Peyer's patch (tissue), 4 donors: ENCODE data around the gene DNAJC21. TPM values are rescaled to one million over a fixed set of nuclear protein-coding genes. Genes with fewer than 3 reads are reported as not detected.
A peak's percentile ranks its signal among the peaks of the same experiment; 100 is the strongest.

Experiments
- DNase-seq, 3 donors: peaks; one replicate each; pipeline ENCODE4 v3.0.0-alpha.2; 2017 to 2019
- H3K27ac ChIP-seq, 4 donors: fragments of 200-600 bp; sonication (generic); one replicate each; pipeline ENCODE4 v1.5.1; 2016 to 2019
- H3K27me3 ChIP-seq, 2 donors: fragments of 200-600 bp; sonication (generic); one replicate each; pipeline ENCODE4 v1.5.1; 2019
- H3K36me3 ChIP-seq, 3 donors: fragments of 200-600 bp; sonication (generic); one replicate each; pipeline ENCODE4 v1.5.1; 2016 to 2019
- H3K4me1 ChIP-seq, 4 donors: fragments of 200-600 bp; sonication (generic); one replicate each; pipeline ENCODE4 v1.5.1; 2016 to 2019
- H3K4me3 ChIP-seq, 4 donors: fragments of 200-600 bp; sonication (generic); 1 replicate in 3 of 4; 2 replicates in 1 of 4; pipeline ENCODE4 v1.5.1; 2016 to 2019; ENCODE audit warnings: mild to moderate bottlenecking in 1 of 4
- H3K9me3 ChIP-seq, 4 donors: fragments of 200-600 bp; sonication (generic); one replicate each; pipeline ENCODE4 v1.5.1; 2016 to 2019; ENCODE audit warnings: mild to moderate bottlenecking in 1 of 4
- POLR2A ChIP-seq, 2 donors: fragments of 450-650 bp; IDR thresholded peaks; one replicate each; pipeline ENCODE4 v1.5.1; 2017; ENCODE audit warnings: antibody characterized with exemption in 2 of 2, mild to moderate bottlenecking in 2 of 2, moderate library complexity in 2 of 2
- total RNA-seq, 4 donors: library from RNA; depleted of rRNA; stranded (reverse); fragments of >200 nt; gene quantifications; one replicate each; pipeline ENCODE4 v1.1.0, GENCODE V29; 2016
- TF ChIP-seq, protein P1 (sequence below), 6 experiments: fragments of 450-650 bp in 4 of 6; fragments of 200-600 bp in 2 of 6; sonication (generic) in 1 of 6; IDR thresholded peaks; one replicate each; pipeline ENCODE4 v1.5.1; 2017 to 2019; ENCODE audit warnings: antibody characterized with exemption in 6 of 6, mild to moderate bottlenecking in 3 of 6, moderate library complexity in 1 of 6

The DNAJC21 gene
- total RNA-seq, 4 donors from 2014 or later, result 17.5 to 64.4 (median 32.2) TPM

DNA sequence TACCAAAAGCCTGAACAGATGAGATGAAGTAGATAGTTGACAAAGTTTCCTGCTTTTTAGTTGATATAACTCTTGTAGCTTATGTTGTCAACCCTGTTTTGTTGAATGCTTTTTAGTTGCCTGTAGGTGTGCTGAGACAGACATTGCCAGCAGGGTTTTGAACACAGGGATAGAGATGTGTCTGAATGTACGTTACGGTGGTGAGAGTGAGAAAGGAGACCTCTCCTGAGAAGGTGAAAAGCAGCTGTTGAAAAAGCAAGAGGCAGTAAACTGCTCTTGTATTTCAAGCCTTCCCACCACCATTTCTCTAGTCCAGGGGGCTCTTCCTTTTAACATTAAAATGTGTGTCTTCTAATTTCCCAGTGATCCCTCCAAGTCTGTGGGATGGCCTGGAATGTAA lies 14.7 kb downstream of the DNAJC21 start:
- no peak for DNase-seq
- H3K4me1 ChIP-seq, result no peaks in the 10 kb centered on the region
- H3K27me3 ChIP-seq, result no peaks in the 10 kb centered on the region
- H3K9me3 ChIP-seq, result no peaks in the 10 kb centered on the region
- H3K4me3 ChIP-seq, result no peak overlapping the region
- H3K36me3 ChIP-seq, result peaks cover 0 to 81% (median 0%) of the 10 kb centered on the region in 3 donors
- TF ChIP-seq, protein P1, sequence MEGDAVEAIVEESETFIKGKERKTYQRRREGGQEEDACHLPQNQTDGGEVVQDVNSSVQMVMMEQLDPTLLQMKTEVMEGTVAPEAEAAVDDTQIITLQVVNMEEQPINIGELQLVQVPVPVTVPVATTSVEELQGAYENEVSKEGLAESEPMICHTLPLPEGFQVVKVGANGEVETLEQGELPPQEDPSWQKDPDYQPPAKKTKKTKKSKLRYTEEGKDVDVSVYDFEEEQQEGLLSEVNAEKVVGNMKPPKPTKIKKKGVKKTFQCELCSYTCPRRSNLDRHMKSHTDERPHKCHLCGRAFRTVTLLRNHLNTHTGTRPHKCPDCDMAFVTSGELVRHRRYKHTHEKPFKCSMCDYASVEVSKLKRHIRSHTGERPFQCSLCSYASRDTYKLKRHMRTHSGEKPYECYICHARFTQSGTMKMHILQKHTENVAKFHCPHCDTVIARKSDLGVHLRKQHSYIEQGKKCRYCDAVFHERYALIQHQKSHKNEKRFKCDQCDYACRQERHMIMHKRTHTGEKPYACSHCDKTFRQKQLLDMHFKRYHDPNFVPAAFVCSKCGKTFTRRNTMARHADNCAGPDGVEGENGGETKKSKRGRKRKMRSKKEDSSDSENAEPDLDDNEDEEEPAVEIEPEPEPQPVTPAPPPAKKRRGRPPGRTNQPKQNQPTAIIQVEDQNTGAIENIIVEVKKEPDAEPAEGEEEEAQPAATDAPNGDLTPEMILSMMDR (IDR thresholded peaks at IDR 0.05), result no peak
- TF ChIP-seq POLR2A (IDR thresholded peaks at IDR 0.05), result no peak
- H3K27ac ChIP-seq, result no peak overlapping the region

DNA sequence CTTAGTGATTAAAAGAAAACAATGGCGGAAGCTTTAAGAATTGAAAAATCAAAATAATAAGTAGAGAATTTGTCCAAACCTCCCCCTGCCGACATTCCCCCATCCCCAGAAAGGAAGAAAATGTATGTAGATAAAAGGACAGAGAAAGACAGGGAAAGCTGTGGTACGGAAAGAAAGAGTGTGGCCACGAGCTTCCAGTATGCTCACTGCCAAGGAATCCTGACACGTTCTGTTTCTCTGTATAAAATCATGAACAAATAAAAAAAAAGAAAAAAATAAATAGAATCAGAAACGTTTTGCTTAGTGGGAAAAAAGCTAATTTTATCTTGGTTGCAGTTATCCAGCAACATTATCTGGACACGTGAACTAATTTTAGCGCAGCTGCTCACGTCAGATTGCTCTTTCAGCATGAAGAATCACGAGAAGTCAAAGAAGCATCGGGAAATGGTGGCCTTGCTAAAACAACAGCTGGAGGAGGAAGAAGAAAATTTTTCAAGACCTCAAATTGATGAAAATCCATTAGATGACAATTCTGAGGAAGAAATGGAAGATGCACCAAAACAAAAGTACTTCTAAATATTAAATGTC lies 15.2 kb downstream of the DNAJC21 start:
- TF ChIP-seq POLR2A (IDR thresholded peaks at IDR 0.05), result no peak
- TF ChIP-seq, protein P1 (IDR thresholded peaks at IDR 0.05), result no peak
- Histone ChIP-seq H3K4me3 (no peak overlapping the region), H3K4me1 (no peaks in the 10 kb centered on the region), H3K36me3 (peaks cover 0 to 82% (median 0%) of the 10 kb centered on the region in 3 donors), H3K27ac (no peak overlapping the region), H3K27me3 (no peaks in the 10 kb centered on the region), H3K9me3 (no peaks in the 10 kb centered on the region)
- no peak for DNase-seq

DNA sequence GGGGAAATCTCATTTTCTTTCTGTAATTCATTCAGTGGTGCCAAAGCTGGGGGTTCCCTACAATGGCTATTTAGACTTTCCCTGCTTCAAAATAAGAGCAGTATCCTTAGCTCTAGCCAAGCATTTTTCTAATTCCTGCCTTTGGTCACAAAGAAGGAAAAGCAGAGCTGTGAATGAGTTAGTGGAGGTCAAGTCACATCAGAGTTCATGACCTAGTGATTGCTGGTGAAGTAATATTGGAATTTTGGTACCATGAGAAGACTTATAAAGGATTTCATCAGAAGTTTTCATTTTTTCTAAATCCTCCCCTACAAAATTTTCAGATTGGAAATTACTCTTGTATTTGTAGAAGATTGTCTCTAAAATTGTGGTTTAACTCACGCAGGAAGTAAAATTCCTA lies 28.0 kb downstream of the DNAJC21 start:
- no peaks in the 10 kb centered on the region for H3K9me3 ChIP-seq
- no peak for DNase-seq
- TF ChIP-seq, protein P1 (IDR thresholded peaks at IDR 0.05), result no peak
- TF ChIP-seq POLR2A (IDR thresholded peaks at IDR 0.05), result no peak
- no peak overlapping the region for H3K27ac ChIP-seq
- H3K4me1 ChIP-seq, result no peaks in the 10 kb centered on the region
- H3K36me3 ChIP-seq, result peaks cover 0 to 33% (median 0%) of the 10 kb centered on the region in 3 donors
- H3K4me3 ChIP-seq, result no peak overlapping the region
- no peaks in the 10 kb centered on the region for H3K27me3 ChIP-seq

DNA sequence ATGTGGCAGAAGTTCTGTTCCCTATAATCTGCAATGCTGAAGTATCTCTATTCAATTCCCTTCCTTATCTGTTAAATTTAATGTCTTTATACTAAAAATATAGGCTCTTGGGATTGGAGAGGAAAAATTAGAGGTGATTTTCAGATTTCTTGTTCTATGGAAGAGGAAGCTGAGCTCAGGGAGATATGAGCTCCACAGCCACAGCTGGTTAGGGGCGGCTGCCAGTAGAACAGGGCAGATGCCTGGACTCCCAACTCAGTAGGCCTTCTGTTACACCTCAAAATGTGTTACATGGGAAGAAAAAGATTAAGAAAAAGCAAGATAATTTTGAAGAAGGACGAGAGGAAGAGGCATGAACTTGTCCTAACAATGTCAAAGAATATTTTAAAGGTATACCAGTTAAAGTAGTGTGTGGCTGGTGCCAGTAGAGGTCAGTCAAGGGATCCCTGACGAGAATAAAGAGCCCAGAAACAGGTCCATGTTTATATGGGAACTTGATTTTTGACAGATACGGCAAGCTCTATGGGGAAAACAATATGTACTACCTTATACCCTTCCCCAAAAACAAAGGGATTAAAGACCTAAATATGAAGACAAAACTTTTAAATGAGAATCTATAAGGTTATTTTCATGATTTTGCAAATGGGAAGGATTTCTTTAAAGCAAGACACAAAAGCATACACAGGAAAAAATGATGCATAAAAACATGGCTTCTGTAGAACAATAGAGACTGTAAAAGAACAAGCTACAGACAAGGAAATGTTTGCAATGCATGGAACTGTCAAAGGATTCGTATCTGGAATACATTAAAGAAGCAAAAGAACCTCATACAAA lies 28.7 kb downstream of the DNAJC21 start:
- no peak for DNase-seq
- TF ChIP-seq POLR2A (IDR thresholded peaks at IDR 0.05), result no peak
- TF ChIP-seq, protein P1 (IDR thresholded peaks at IDR 0.05), result peak in 4 of 6 experiments; percentile 36 to 55 (median 42)
- Histone ChIP-seq H3K9me3 (no peaks in the 10 kb centered on the region), H3K27ac (no peak overlapping the region), H3K4me3 (no peak overlapping the region), H3K27me3 (no peaks in the 10 kb centered on the region), H3K36me3 (peaks cover 0 to 26% (median 0%) of the 10 kb centered on the region in 3 donors), H3K4me1 (no peaks in the 10 kb centered on the region)

DNA sequence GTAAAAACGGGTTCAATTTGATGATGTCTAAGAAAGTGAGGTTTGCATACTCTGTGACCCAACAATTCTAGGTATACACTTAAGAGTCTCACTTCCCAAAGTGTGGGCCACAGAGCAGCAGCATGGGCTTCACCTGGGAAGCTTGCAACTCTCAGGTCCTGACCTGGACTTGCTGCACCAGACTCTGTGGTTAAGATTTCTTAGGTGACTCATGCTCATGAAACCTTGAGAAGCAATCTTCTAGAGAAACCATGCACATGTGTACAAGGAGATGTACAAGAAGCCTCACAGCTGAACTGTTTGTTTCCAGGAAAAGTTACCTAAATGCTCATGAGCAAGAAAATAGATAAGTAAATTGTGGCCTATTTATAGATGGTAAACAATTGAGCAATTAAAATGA lies 30.0 kb downstream of the DNAJC21 start:
- no peak overlapping the region for H3K4me3 ChIP-seq
- no peak for DNase-seq
- no peak for TF ChIP-seq POLR2A (IDR thresholded peaks at IDR 0.05)
- TF ChIP-seq, protein P1 (IDR thresholded peaks at IDR 0.05), result no peak

More for the DNA sequence above, 30.0 kb downstream of the DNAJC21 start:
- H3K27me3 ChIP-seq, result no peaks in the 10 kb centered on the region
- no peaks in the 10 kb centered on the region for H3K4me1 ChIP-seq
- H3K9me3 ChIP-seq, result no peaks in the 10 kb centered on the region
- no peak overlapping the region for H3K27ac ChIP-seq
- peaks cover 0 to 13% (median 0%) of the 10 kb centered on the region in 3 donors for H3K36me3 ChIP-seq
